ENCODE data around the gene TSC22D4.

GRCh38 chr7:100484673-100485045, 5.6 kb upstream of the TSC22D4 start:
- TF ChIP-seq, protein P1, sequence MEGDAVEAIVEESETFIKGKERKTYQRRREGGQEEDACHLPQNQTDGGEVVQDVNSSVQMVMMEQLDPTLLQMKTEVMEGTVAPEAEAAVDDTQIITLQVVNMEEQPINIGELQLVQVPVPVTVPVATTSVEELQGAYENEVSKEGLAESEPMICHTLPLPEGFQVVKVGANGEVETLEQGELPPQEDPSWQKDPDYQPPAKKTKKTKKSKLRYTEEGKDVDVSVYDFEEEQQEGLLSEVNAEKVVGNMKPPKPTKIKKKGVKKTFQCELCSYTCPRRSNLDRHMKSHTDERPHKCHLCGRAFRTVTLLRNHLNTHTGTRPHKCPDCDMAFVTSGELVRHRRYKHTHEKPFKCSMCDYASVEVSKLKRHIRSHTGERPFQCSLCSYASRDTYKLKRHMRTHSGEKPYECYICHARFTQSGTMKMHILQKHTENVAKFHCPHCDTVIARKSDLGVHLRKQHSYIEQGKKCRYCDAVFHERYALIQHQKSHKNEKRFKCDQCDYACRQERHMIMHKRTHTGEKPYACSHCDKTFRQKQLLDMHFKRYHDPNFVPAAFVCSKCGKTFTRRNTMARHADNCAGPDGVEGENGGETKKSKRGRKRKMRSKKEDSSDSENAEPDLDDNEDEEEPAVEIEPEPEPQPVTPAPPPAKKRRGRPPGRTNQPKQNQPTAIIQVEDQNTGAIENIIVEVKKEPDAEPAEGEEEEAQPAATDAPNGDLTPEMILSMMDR (IDR thresholded peaks at IDR 0.05), result no peak
- TF ChIP-seq POLR2A (IDR thresholded peaks at IDR 0.05), result no peak
